ENCODE data around the gene SPNS3. TPM values are rescaled to one million over a fixed set of nuclear protein-coding genes. Genes with fewer than 3 reads are reported as not detected.

Gene SPNS3
- total RNA-seq, 1 donor from 2014 or later = 0.34 TPM

DNA sequence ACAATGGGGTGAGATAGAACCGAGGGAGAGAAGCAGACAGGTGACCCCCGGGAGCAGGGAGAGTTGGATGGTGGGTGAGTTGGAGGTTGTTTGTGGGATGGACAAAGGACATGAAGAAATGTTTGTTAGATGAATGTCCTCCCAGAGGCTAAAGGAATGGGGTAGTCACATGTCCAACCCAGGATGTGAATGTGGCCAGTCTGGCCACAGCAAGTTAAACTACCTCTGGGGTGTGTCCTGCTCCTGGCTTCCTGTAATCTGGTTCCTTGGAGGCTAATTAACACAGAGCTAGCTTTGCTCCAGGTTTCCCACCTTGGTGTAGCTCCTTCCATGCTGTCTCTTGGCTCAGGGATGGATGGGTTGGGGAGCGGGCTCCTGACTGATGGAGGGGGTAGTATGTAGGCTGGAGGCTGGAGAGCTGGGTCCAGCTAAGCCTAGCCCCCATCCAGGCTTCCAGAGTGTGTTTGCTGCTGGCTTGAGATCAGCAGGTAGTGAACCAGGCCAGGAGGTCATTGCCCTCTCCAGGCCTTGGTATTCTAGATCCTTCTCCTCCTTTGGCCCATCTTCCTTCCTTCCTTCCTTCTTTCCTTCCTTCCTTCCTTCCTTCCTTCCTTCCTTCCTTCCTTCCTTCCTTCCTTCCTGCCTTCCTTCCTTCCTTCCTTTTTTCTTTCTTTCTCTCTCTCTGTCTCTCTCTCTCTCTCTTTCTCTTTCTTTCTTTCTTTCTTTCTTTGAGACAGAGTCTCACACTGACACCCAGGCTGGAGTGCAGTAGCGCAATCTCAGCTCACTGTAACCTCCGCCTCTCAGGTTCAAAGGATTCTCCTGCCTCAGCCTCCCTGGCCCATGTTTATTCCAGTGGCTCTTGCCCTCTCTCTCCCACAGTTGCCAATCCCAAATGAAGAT, 39.3 kb upstream of the SPNS3 start:
- H3K9me3 Mint-ChIP-seq = no peaks in the 10 kb centered on the region
- no peak for TF ChIP-seq CTCF (conservative IDR thresholded peaks at IDR 0.05)
- no peaks in the 10 kb centered on the region for H3K36me3 Mint-ChIP-seq
- H3K4me1 Mint-ChIP-seq (ENCODE audit: unreplicated experiment) = no peaks in the 10 kb centered on the region
- no peaks in the 10 kb centered on the region for H3K27me3 Mint-ChIP-seq
- no peak for DNase-seq (ENCODE audit: extremely low spot score, unreplicated experiment)
- H3K4me3 Mint-ChIP-seq = peak overlapping the region; percentile 68
- peak overlapping the region; percentile 95 for H3K27ac Mint-ChIP-seq

- H3K9me3 Mint-ChIP-seq = no peaks in the 10 kb centered on the region
- H3K4me1 Mint-ChIP-seq (ENCODE audit: unreplicated experiment) = no peaks in the 10 kb centered on the region
- H3K27me3 Mint-ChIP-seq = no peaks in the 10 kb centered on the region
- no peak for TF ChIP-seq CTCF (conservative IDR thresholded peaks at IDR 0.05)
- no peak for DNase-seq (ENCODE audit: extremely low spot score, unreplicated experiment)
- H3K36me3 Mint-ChIP-seq = no peaks in the 10 kb centered on the region
- peak overlapping the region; percentile 20 for H3K4me3 Mint-ChIP-seq
- H3K27ac Mint-ChIP-seq = peak overlapping the region; percentile 95
These were observed 38.6 kb upstream of the SPNS3 start for GRCh38 chr17:4395111-4395478.

DNA sequence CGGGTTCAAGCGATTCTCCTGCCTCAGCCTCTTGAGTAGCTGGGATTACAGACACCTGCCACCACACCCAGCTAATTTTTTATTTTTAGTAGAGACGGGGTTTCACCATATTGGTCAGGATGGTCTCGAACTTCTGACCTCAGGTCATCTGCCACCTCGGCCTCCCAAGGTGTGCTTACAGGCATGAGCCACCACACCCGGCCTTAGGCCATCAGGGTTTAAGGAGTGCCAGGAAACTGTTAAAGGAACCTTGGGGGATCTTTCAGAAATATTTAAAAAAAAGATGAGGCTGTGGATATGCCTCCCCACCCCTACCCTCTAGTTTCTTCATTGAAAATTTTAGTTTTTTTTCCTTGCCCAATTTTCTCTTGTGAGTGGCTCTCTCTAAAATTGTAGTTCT, 35.9 kb upstream of the SPNS3 start:
- Mint-ChIP-seq H3K27me3 (no peaks in the 10 kb centered on the region), H3K4me3 (no peak overlapping the region), H3K9me3 (no peaks in the 10 kb centered on the region), H3K36me3 (no peaks in the 10 kb centered on the region), H3K27ac (no peak overlapping the region), H3K4me1 (ENCODE audit: unreplicated experiment) (no peaks in the 10 kb centered on the region)
- no peak for DNase-seq (ENCODE audit: extremely low spot score, unreplicated experiment)
- no peak for TF ChIP-seq CTCF (conservative IDR thresholded peaks at IDR 0.05)

GRCh38 chr17:4405038-4405669, 28.6 kb upstream of the SPNS3 start:
- Mint-ChIP-seq H3K4me1 (ENCODE audit: unreplicated experiment) (no peaks in the 10 kb centered on the region), H3K27me3 (no peaks in the 10 kb centered on the region), H3K4me3 (no peak overlapping the region), H3K9me3 (no peaks in the 10 kb centered on the region), H3K36me3 (no peaks in the 10 kb centered on the region), H3K27ac (peak overlapping the region; percentile 22)
- TF ChIP-seq CTCF (conservative IDR thresholded peaks at IDR 0.05) = no peak
- DNase-seq (ENCODE audit: extremely low spot score, unreplicated experiment) = no peak

DNA sequence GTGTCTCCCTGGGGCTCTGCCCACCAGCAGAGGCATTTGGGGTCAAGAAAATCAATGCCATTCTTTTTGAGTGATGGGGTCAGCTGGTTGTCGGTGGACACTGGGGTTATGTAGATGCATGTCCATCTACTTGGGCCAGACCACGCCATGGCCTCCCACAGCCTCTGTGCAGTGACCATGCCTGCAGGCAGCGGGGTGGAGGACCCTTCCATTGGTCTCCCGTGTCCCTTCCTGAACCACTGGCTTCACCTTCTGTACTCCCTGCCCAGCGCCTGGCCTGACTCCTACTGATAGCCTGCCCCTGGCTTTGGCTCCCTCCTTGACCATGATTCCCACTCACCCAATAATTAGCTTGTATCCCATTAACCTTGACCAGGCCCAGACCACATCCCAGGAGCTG, 28.0 kb upstream of the SPNS3 start:
- Mint-ChIP-seq H3K36me3 (no peaks in the 10 kb centered on the region), H3K4me1 (ENCODE audit: unreplicated experiment) (no peaks in the 10 kb centered on the region), H3K27ac (no peak overlapping the region), H3K4me3 (no peak overlapping the region), H3K9me3 (no peaks in the 10 kb centered on the region), H3K27me3 (no peaks in the 10 kb centered on the region)
- no peak for DNase-seq (ENCODE audit: extremely low spot score, unreplicated experiment)
- TF ChIP-seq CTCF (conservative IDR thresholded peaks at IDR 0.05) = no peak

Data from type B pancreatic cell (in vitro differentiated cells).